OCI-M2 (cell line): Measurements from ENCODE around the gene SERPINE2.
"Not testable (repeated sequence)": the region's sequence is repeated elsewhere in the genome, so short reads cannot be mapped to it uniquely, and the experiment has no call there.

ENCODE experiments used
- DNase-seq: peaks from one replicate; lab custom pipeline; 2025; ENCODE audit not compliant: unreplicated experiment; lab: John Stamatoyannopoulos, UW

Gene SERPINE2

GRCh38 chr2:223944703-223945531 lies 94.2 kb downstream of the SERPINE2 start, which contains the start of gene WDFY1:
WDFY1 (minus strand) TSS chr2:223945335; CDS start chr2:223945284, 51 bp downstream.
- no peak for DNase-seq

DNA sequence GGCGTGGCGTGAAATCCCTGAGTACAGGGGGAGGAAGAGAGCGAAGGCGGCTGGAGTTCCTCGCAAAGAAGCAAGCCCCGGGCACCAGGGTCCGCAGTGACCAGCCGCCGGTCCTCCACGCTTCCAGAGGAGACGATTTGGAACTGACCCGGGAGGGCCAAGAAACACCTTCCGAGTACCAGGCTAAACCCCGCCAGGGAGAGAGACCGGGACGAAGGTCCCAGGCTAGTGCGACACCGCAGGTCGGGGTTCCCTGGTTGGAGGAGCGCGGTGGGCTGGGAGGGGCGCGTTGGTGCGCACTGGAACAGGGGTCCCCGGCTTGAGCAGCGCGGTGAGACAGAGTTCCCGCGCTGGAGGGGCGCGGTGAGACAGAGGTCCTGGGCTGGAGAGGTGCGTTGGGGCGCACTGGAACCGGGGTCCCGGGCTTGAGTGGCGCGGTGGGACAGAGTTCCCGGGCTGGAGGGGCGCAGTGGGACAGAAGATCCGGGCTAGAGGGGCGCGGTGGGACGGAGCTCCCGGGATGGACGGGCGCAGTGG lies 94.9 kb downstream of the SERPINE2 start:
- DNase-seq: no peak

DNA sequence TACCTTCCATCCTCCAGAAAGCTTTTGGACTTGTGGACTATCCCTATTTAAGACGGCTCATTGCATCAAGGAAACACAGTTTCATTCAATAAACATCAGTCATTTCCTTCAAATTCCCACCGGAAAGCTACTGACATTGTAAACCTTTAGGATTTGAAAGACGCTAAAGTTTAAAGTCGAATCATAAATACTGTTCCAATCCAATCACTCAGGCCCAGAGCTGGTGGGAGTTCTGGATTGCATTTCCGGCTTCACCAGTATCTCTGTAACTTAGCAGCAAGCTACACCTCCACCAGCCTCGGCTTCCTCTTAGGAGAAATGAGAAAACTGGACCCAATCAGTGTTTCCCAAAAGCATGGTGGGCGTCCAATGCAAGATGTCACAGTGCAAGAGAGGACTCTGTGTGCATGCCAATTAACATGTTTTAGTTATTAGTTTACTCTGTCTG lies 95.5 kb downstream of the SERPINE2 start:
- DNase-seq: no peak

- no peak for DNase-seq
Measured at GRCh38 chr2:223943135-223943534, 96.0 kb downstream of the SERPINE2 start.

DNA sequence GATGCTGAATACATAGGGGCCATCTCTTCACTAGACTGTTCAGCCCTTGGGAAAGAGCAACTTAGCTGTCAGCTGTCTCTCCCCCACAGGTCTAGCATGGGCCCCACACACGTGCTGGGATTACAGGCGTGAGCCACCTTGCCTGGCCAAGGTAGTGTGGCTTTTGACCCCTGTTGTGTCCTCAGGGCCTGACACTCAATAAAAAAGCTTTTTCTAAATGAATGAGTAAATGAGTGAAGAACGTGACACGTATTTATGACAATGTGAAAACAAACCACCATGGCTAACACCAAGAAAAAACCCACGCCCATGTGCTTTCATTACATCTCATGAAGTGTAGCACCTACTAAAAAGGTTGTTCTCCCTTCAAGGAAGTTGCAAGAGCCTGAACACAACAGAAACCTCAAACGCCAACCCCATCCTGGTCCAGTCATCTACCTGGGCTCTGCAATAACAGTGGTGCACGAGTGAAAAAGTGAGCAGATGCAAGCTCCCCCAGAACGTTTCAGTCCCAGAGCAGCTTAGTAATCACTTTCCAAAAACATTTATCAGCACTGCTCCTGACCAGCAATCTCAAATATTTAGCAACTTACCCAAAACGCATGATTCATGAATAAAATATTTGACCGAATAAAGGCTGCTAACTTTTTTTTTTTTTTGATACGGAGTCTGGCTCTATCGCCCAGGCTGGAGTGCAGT lies 97.4 kb downstream of the SERPINE2 start:
- DNase-seq: no peak

GRCh38 chr2:223939438-223939837 lies 99.6 kb downstream of the SERPINE2 start:
- not testable (repeated sequence) for DNase-seq

DNA sequence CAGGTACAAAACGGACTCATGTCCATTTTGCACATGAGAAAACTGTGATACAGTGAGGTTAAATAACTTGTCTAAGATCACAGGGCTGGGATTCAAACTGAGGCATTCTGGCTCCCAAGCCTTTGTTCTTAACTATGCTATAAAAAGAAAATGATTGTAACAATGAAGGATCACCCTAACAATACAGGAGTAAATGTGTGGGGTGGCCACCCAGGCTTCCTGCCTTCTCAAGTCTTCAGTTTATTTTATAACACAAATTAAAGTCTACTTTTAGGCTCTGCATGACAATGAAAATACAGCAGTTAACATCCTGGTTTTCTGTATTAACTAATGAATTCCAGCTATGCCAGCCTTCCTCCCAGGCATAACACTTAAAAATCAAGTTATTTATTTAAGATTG lies 101.6 kb downstream of the SERPINE2 start:
- no peak for DNase-seq

DNA sequence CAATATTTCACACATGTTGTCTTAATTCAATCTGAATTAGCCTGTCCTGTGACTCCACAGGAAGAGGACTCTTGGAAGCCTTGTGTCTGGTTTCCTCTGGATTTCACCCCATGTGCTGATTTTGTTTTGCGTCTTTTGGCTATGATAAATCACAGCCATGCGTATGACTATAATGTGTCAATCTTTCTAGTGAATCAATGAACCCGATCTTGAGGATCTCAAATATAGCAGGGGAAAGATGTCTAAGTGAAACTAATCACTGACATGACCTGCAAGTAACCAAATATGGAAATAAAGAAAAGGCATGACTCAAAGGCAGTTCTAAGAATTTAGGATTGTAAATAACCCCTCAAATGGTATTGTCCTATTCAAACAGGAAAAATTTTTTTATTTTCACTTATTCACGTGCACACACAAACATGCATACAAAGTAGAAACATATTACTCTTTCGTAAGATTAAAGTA lies 102.2 kb downstream of the SERPINE2 start:
- no peak for DNase-seq

DNA sequence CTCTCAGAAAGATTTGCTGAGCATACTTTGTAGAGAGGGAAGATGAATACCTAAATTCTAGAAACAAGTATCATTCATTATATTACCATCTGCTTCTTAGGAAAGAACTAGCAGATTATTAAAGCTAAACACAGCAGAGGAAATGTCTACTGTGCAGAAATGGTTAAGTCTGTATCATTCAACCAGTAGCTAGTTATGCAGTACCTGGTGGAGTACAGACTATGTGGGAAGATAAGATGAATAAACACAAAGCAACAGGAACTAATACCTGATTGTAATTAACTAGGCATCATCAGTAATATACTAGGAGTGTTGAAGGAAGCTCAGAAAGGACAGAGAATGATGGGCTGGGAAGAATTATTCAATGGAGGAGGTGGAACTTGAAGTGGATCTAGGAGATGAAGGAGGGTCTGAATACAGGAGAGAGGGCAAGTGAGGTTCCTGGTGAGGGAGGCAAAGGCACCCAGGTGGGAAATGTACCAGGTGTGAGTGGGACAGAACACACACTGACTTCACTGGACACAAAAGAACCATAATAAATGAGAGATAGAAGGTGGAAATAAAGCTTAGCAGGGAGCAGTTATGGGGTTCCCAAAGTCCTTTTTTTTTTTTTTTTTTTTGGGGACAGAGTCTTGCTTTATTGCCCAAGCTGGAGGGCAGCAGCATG lies 103.5 kb downstream of the SERPINE2 start:
- DNase-seq: no peak

DNA sequence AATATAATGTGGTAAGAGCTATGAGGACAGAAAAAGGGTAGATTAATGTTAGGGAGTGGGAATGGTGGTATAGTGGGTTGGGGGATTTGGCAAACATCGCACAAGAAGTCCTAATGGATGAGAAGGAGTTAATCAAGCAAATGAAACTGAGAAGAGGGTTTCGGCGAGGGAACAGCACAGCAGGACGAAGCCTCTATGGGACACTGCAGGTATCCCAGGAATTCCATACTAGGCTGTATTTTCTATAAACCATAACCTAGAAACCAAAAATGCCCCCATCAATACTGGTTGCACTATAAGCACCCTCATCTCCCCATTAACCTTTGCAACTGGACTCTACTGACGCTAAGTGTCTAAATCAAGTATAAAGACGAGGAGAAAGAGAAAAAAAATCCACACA lies 104.2 kb downstream of the SERPINE2 start:
- no peak for DNase-seq

DNA sequence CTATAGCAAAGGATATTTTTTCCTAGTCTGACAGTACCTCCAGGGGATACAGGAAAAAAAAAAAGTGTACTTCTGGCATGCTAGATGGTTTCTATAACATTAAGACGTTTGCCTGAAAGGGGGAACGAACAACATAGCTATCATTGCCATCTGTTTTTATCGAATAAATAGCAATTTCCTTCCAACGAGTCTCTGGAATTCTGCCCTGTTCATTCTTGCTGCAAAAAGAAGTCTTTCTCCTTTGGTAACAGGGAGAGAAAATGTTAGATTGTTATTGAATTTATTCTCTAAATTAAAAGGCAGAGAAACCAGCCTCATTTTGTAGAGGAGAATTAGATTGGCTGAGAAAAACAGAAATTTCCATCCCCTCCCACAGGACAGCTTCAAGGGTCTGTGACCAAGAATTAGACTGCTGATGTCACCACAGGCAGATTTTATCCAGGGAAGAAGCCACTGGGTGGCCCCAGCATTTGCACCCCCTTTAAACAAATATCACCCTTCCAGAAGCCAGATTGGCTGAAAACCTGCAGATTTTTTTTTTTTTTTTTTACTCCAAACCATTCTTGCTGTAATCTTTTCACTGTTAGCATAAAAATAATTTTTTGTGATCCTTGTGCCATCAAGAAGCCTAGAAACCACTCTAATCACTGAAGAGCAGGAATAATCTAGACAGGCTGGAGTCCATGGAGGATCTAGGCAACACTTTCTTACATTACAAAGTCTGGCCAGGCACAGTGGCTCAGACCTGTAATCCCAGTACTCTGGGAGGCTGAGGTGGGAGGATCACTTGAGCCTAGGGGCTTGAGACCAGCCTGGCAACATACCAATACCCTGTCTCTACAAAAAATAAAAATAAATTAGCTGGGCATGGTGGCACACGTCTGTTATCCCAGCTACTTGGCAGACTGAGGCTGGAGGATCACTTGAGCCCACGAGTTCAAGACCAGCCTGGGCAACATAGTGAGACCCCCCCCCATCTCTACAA lies 106.0 kb downstream of the SERPINE2 start:
- DNase-seq: no peak

GRCh38 chr2:223930103-223930976 lies 108.7 kb downstream of the SERPINE2 start:
- no peak for DNase-seq

DNA sequence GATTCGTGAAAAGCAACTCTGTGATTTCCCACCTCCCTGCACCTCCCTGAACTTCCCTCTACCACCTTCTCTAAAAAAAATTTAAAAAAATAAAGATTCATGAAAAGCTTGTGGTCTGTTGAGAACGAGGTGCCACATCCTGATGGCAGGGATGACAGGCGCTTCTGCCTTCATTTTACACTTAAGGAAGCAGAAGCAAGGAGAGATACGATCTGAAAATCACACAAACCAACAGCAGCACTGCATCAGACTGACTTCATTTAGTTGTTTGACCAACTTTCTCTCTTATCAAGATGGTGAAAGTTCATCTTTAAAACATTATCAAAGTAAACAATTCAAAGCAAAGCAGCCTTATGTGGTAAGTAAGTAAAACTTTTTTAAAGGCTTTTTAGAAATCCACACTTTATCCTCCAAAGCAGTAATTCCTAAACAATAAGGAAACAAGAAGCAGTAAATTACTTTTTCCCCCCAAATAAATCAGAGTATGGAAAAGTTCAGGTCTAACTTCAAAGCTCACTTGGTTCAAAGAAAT lies 109.4 kb downstream of the SERPINE2 start:
- DNase-seq: no peak

DNA sequence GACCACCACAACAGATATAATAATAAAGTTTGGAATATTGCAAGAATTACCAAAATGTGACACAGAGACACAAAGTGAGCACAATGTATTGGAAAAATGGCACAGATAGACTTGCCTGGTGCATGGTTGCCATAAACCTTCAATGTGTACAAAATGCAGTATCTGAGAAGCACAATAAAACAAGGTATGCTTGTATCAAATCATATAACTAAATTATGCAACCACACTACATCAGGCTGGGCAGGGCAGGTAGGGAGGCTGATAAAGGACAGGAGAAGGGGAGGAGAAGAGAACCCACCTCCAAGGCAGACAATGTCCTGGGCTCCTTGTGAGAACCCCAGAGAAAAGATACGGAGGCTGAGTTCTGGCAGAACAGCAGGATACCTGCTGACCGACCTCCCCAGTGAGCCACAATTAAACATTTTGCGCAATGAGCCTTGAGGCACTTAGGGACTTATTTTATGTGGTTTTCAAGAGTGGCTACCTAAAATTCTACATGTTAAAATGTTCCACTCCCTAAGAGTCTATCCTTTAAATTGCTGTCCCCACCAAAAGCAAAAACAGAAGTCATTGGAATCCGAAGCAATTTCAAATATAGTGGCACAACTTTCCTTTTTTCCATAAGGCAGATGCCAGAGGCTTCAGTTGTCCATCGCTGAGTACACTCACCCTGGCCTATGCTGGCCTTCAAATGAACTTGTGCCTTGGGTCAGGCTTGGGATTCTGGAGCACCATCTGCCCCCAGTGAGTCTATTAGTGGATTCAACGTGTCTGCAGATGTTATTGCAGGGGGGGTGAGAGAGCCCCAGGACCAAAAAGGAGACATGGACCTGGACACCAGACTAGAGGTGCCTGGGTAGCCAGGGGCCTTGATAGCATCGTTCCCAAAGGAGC lies 110.7 kb downstream of the SERPINE2 start:
- DNase-seq: no peak

- no peak for DNase-seq
Measured at GRCh38 chr2:223925106-223925505, 114.0 kb downstream of the SERPINE2 start.
